ENCODE results near the gene SACM1L. TPM values are rescaled to one million over a fixed set of nuclear protein-coding genes. Genes with fewer than 3 reads are reported as not detected.

SACM1L gene
- total and polyA plus RNA-seq, 2 donors (not counting 3 experiments of a cell fraction or from before 2014, with no cell fraction given) = 11.9 to 39.9 TPM

GRCh38 chr3:45730409-45731154 is 41.4 kb downstream of the SACM1L start:
- dilution Hi-C loops (cut with MboI; ENCODE audit: extremely low pct_ligation_motif_present, low sequenced_read_pairs) (no loop called here), intact Hi-C loops (cut with micrococcal nuclease) (no loop called here)
- DNase-seq (ENCODE audit: low read depth, low spot score) = no peak
- FAIRE-seq = no peak
- H3K79me2 ChIP-seq (ENCODE audit: control insufficient read depth, insufficient read depth, low read length) = no peaks in the 10 kb centered on the region
- TF ChIP-seq GATA2 (IDR thresholded peaks at IDR 0.05; ENCODE audit: insufficient read depth, insufficient read length, low read depth, low read length) (no peak), MYC (IDR thresholded peaks at IDR 0.05; ENCODE audit: low read depth, low read length) (no peak), FOS (IDR thresholded peaks at IDR 0.05; ENCODE audit: borderline replicate concordance, insufficient read depth, low read length) (no peak), JUN (IDR thresholded peaks at IDR 0.05; ENCODE audit: borderline replicate concordance, insufficient read depth, insufficient read length, low read depth) (no peak), EZH2 (IDR thresholded peaks at IDR 0.05; ENCODE audit: borderline replicate concordance, low read depth, low read length, severe bottlenecking) (no peak), POLR2AphosphoS5 (IDR thresholded peaks at IDR 0.05; ENCODE audit: insufficient read depth, low read depth, low read length) (no peak), POLR2A (IDR thresholded peaks at IDR 0.05; ENCODE audit: low read depth, low read length) (no peak)
- TF ChIP-seq, protein P1, sequence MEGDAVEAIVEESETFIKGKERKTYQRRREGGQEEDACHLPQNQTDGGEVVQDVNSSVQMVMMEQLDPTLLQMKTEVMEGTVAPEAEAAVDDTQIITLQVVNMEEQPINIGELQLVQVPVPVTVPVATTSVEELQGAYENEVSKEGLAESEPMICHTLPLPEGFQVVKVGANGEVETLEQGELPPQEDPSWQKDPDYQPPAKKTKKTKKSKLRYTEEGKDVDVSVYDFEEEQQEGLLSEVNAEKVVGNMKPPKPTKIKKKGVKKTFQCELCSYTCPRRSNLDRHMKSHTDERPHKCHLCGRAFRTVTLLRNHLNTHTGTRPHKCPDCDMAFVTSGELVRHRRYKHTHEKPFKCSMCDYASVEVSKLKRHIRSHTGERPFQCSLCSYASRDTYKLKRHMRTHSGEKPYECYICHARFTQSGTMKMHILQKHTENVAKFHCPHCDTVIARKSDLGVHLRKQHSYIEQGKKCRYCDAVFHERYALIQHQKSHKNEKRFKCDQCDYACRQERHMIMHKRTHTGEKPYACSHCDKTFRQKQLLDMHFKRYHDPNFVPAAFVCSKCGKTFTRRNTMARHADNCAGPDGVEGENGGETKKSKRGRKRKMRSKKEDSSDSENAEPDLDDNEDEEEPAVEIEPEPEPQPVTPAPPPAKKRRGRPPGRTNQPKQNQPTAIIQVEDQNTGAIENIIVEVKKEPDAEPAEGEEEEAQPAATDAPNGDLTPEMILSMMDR (IDR thresholded peaks at IDR 0.05; ENCODE audit: extremely low read depth in 1 of 2, insufficient read depth in 1 of 2, low read depth in 1 of 2, low read length in 2 of 2) = no peak
- TF ChIP-seq, protein P2, sequence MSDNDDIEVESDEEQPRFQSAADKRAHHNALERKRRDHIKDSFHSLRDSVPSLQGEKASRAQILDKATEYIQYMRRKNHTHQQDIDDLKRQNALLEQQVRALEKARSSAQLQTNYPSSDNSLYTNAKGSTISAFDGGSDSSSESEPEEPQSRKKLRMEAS (IDR thresholded peaks at IDR 0.05; ENCODE audit: insufficient read depth, insufficient read length) = no peak
- H3K36me3 ChIP-seq (ENCODE audit: control insufficient read depth in 2 of 2, extremely low read depth in 1 of 2, insufficient read depth in 2 of 2, low read length in 2 of 2) = peaks cover 4 to 12% of the 10 kb centered on the region in 2 experiments
- BruUV-seq (replicated peaks) = no TSS peak
- no peaks in the 10 kb centered on the region for H3K27me3 ChIP-seq (ENCODE audit: control insufficient read depth in 2 of 2, insufficient read depth in 2 of 2, low read length in 2 of 2)
- H4K20me1 ChIP-seq (replicated peaks; ENCODE audit: control insufficient read depth, extremely low read depth, insufficient read depth, low read length) = no peaks in the 10 kb centered on the region
- no peak overlapping the region for H3K4me2 ChIP-seq (ENCODE audit: insufficient read depth, low read length)
- H3K9me3 ChIP-seq (replicated peaks; ENCODE audit: control insufficient read depth, insufficient read depth, low read length) = no peaks in the 10 kb centered on the region
- CTCF ChIA-PET = interaction anchor here (1.1 kb wide), 1 partner anchor 17 kb away, joined by 5 read pairs; no protein-coding TSS in a partner anchor
- POLR2A ChIA-PET = no interaction called here
- H3K9ac ChIP-seq (replicated peaks; ENCODE audit: extremely low read depth, insufficient read depth, low read length) = no peak overlapping the region
- no peak overlapping the region for H3K4me3 ChIP-seq (replicated peaks in 1 of 3; ENCODE audit: insufficient read depth in 1 of 3, low read depth in 1 of 3, low read length in 3 of 3)
- H3K4me1 ChIP-seq (ENCODE audit: control insufficient read depth, extremely low read depth, insufficient read depth, low read length) = no peaks in the 10 kb centered on the region
- H2AFZ ChIP-seq (ENCODE audit: low read depth, low read length) = no peak overlapping the region
- H3K27ac ChIP-seq (ENCODE audit: insufficient read depth, low read depth, low read length) = no peak overlapping the region
- H3K9me1 ChIP-seq (replicated peaks; ENCODE audit: control insufficient read depth, extremely low read depth, insufficient read depth, low read length) = no peaks in the 10 kb centered on the region

Data from endothelial cell of umbilical vein (primary cell).